GM19035 (cell line): ENCODE data around the gene OR5H1.
"Not testable (repeated sequence)": the region's sequence is repeated elsewhere in the genome, so short reads cannot be mapped to it uniquely, and the experiment has no call there.

Experiments
- ATAC-seq: cut with Tn5 transposase; IDR thresholded peaks from one replicate; pipeline ENCODE4 v1.9.1; 2021; ENCODE audit not compliant: unreplicated experiment

The OR5H1 gene

GRCh38 chr3:98130421-98130820 lies at the start of gene OR5H1:
Gene OR5H1, plus strand, starts transcription at chr3:98130721. Its CDS starts 1,977 bp downstream, at chr3:98132698.
- no peak for ATAC-seq

GRCh38 chr3:98086873-98087272 lies 43.6 kb upstream of the OR5H1 start, which contains the start of gene OR5AC2:
Gene OR5AC2, plus strand, starts transcription at chr3:98087173. Its CDS starts 0 bp downstream, at chr3:98087173.
- no peak for ATAC-seq

- ATAC-seq = no peak
Observed at GRCh38 chr3:98095882-98096281, 34.6 kb upstream of the OR5H1 start.

- ATAC-seq = no peak
Observed at GRCh38 chr3:98099848-98100247, 30.7 kb upstream of the OR5H1 start.

GRCh38 chr3:98108162-98108561 lies 22.4 kb upstream of the OR5H1 start:
- no peak for ATAC-seq

- ATAC-seq = no peak
Observed at GRCh38 chr3:98109807-98110549, 20.5 kb upstream of the OR5H1 start.

GRCh38 chr3:98110550-98110908 lies 20.0 kb upstream of the OR5H1 start:
- ATAC-seq = no peak

- ATAC-seq = no peak
Observed at GRCh38 chr3:98114264-98114663, 16.3 kb upstream of the OR5H1 start.

GRCh38 chr3:98115717-98116116 lies 14.8 kb upstream of the OR5H1 start:
- ATAC-seq = no peak

GRCh38 chr3:98136631-98137030 lies 6.1 kb downstream of the OR5H1 start:
- ATAC-seq = no peak

GRCh38 chr3:98137826-98138557 lies 7.5 kb downstream of the OR5H1 start:
- not testable (repeated sequence) for ATAC-seq

GRCh38 chr3:98140531-98140930 lies 10.0 kb downstream of the OR5H1 start:
- ATAC-seq = no peak

- ATAC-seq = no peak
Observed at GRCh38 chr3:98147179-98147578, 16.7 kb downstream of the OR5H1 start, which contains the start of gene OR5H14. Gene OR5H14, plus strand, starts transcription at chr3:98147479. Its CDS starts 1,907 bp downstream, at chr3:98149386.

GRCh38 chr3:98148751-98149150 lies 18.2 kb downstream of the OR5H1 start:
- ATAC-seq = no peak

GRCh38 chr3:98149456-98149855 lies 18.9 kb downstream of the OR5H1 start:
- ATAC-seq = not testable (repeated sequence)

- no peak for ATAC-seq
Observed at GRCh38 chr3:98151241-98151640, 20.7 kb downstream of the OR5H1 start.

- ATAC-seq = no peak
Observed at GRCh38 chr3:98166396-98166795, 35.9 kb downstream of the OR5H1 start, which contains the start of gene OR5H15. Gene OR5H15, plus strand, starts transcription at chr3:98166696. Its CDS starts 2,004 bp downstream, at chr3:98168700.

GRCh38 chr3:98171071-98171470 lies 40.5 kb downstream of the OR5H1 start:
- no peak for ATAC-seq

- no peak for ATAC-seq
Observed at GRCh38 chr3:98172621-98173020, 42.1 kb downstream of the OR5H1 start.

- ATAC-seq = no peak
Observed at GRCh38 chr3:98180319-98180890, 49.9 kb downstream of the OR5H1 start.

- ATAC-seq = no peak
Observed at GRCh38 chr3:98182196-98182595, 51.7 kb downstream of the OR5H1 start.

- no peak for ATAC-seq
Observed at GRCh38 chr3:98185180-98185579, 54.7 kb downstream of the OR5H1 start.
